Heart left ventricle (tissue), 13 donors: Measurements from ENCODE around the gene PLCH1.

Experiments used
- CTCF ChIP-seq, 12 donors: fragments of 200-600 bp; sonication (generic) in 4 of 12; IDR thresholded peaks; one replicate each; pipeline versions ENCODE4 v1.5.0 to v1.8.0; 2018 to 2022; ENCODE audit warnings: antibody characterized with exemption in 12 of 12, mild to moderate bottlenecking in 5 of 12
- POLR2A ChIP-seq, 2 donors: fragments of 450-650 bp; IDR thresholded peaks; one replicate each; pipeline ENCODE4 v1.6.1; 2017; ENCODE audit warnings: antibody characterized with exemption in 2 of 2, mild to moderate bottlenecking in 2 of 2, moderate library complexity in 2 of 2
- donor health status: ischemic (EF 13 %, LVEDD 7.1; RV severe dilation, severe dysfunction).
- donor health status: DM: no; HTN: yes; CAD: no.
- donor health status: DM: no; HTN: no; CAD: no.
- donor health status: ischemic (EF 25% LVEDD 6.9; RV normal size, moderate dysfunction).
- donor health status: ischemic (EF 25% LVEDD 5.7; RV mildly dilated, moderate dysfunction).
- donor health status: ischemic (EF 35%, LVEDD 5.7; RV mildly dilated, moderate dysfunction).
- donor health status: nonischemic (EF 11% LVEDD 7.7; RV severe dilation, severe dysfunction).
- donor health status: DM: yes; HTN: yes; CAD: no.
- donor health status: PGD.
- donor health status: ischemic (EF 29% LVEDD 5.4; RV normal size, mild dysfunction).
- donor health status: nonischemic (EF 23%, LVEDD 6.1; RV moderate dilation, normal function).

GRCh38 chr3:155549087-155549486 lies 195.8 kb downstream of the PLCH1 start:
- TF ChIP-seq CTCF (IDR thresholded peaks at IDR 0.05) (no peak), POLR2A (IDR thresholded peaks at IDR 0.05) (no peak)
